Mammary epithelial cell (primary cell): Measurements from ENCODE around the gene TTLL11.

ENCODE experiments used
- EZH2 ChIP-seq: IDR thresholded peaks from 2 replicates; pipeline ENCODE4 v1.6.1; 2012; ENCODE audit warnings: low read length, inconsistent platforms, borderline replicate concordance
- TF ChIP-seq, protein P1 (sequence below), 2 donors: IDR thresholded peaks in 1 of 2; conservative IDR thresholded peaks in 1 of 2; 2 replicates each; pipeline ENCODE4 v1.5.1; 2011 to 2012; ENCODE audit warnings: inconsistent platforms in 2 of 2, low read length in 2 of 2, mild to moderate bottlenecking in 2 of 2, control low read depth in 1 of 2, low read depth in 1 of 2; ENCODE audit not compliant: insufficient read depth in 1 of 2; ENCODE audit errors: extremely low read depth in 1 of 2

- TF ChIP-seq EZH2: no peak
- TF ChIP-seq, protein P1, sequence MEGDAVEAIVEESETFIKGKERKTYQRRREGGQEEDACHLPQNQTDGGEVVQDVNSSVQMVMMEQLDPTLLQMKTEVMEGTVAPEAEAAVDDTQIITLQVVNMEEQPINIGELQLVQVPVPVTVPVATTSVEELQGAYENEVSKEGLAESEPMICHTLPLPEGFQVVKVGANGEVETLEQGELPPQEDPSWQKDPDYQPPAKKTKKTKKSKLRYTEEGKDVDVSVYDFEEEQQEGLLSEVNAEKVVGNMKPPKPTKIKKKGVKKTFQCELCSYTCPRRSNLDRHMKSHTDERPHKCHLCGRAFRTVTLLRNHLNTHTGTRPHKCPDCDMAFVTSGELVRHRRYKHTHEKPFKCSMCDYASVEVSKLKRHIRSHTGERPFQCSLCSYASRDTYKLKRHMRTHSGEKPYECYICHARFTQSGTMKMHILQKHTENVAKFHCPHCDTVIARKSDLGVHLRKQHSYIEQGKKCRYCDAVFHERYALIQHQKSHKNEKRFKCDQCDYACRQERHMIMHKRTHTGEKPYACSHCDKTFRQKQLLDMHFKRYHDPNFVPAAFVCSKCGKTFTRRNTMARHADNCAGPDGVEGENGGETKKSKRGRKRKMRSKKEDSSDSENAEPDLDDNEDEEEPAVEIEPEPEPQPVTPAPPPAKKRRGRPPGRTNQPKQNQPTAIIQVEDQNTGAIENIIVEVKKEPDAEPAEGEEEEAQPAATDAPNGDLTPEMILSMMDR (conservative IDR thresholded peaks at IDR 0.05 in 1 of 2, IDR thresholded peaks at IDR 0.05 in 1 of 2; ENCODE audit: extremely low read depth in 1 of 2, insufficient read depth in 1 of 2, low read depth in 1 of 2, low read length in 2 of 2): no peak
These were observed 27.0 kb downstream of the TTLL11 start for GRCh38 chr9:122065923-122066629.
